OCI-LY1 (cell line): ENCODE data around the gene SP110.

Experiments
- CTCF ChIP-seq: fragments of 200-600 bp; sonication (generic), shearing (Covaris generic); IDR thresholded peaks from 2 replicates; pipeline ENCODE4 v1.5.1; 2017; ENCODE audit warnings: mild to moderate bottlenecking, antibody characterized with exemption, low read length, moderate library complexity, mixed read lengths
- EZH2 ChIP-seq: fragments of 200-600 bp; sonication (generic), shearing (Covaris generic); IDR thresholded peaks from 2 replicates; pipeline ENCODE4 v1.8.0; 2017; ENCODE audit warnings: borderline replicate concordance, mixed run types, mild to moderate bottlenecking, antibody characterized with exemption, low read length, moderate library complexity, mixed read lengths

GRCh38 chr2:230203110-230203676, 16.6 kb downstream of the SP110 start:
- TF ChIP-seq EZH2 (no peak), CTCF (no peak)
